ENCODE results near the gene HYKK.
"Not testable (repeated sequence)": the region's sequence is repeated elsewhere in the genome, so short reads cannot be mapped to it uniquely, and the experiment has no call there.

The HYKK gene

DNA sequence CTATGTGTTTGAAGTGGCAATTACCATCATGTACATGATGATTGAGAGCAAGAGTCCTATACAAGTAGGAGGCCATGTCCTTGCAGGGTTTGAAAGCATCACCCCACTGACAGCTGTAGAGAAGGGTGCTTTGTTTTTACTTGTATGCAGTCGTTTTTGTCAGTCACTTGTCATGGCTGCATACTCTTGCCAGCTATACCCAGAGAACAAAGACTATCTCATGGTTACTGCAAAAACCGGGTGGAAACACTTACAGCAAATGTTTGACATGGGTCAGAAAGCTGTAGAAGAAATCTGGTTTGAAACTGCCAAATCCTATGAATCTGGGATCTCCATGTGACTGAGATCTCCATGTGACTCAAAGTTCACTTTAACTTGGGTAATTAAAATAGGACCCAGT is 26.0 kb downstream of the HYKK start:
- no peak overlapping the region for H3K27ac ChIP-seq (replicated peaks)
- DNase-seq (ENCODE audit: low read depth in 1 of 2, low spot score in 1 of 2), result no peak
- no peak overlapping the region for H3K4me3 ChIP-seq (replicated peaks; ENCODE audit: insufficient read depth, low read length)
- H3K27me3 ChIP-seq (ENCODE audit: insufficient read depth, poor library complexity, severe bottlenecking), result no peaks in the 10 kb centered on the region
- TF ChIP-seq, protein P1, sequence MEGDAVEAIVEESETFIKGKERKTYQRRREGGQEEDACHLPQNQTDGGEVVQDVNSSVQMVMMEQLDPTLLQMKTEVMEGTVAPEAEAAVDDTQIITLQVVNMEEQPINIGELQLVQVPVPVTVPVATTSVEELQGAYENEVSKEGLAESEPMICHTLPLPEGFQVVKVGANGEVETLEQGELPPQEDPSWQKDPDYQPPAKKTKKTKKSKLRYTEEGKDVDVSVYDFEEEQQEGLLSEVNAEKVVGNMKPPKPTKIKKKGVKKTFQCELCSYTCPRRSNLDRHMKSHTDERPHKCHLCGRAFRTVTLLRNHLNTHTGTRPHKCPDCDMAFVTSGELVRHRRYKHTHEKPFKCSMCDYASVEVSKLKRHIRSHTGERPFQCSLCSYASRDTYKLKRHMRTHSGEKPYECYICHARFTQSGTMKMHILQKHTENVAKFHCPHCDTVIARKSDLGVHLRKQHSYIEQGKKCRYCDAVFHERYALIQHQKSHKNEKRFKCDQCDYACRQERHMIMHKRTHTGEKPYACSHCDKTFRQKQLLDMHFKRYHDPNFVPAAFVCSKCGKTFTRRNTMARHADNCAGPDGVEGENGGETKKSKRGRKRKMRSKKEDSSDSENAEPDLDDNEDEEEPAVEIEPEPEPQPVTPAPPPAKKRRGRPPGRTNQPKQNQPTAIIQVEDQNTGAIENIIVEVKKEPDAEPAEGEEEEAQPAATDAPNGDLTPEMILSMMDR (IDR thresholded peaks at IDR 0.05; ENCODE audit: insufficient read depth, low read length), result no peak
- TF ChIP-seq, protein P2, sequence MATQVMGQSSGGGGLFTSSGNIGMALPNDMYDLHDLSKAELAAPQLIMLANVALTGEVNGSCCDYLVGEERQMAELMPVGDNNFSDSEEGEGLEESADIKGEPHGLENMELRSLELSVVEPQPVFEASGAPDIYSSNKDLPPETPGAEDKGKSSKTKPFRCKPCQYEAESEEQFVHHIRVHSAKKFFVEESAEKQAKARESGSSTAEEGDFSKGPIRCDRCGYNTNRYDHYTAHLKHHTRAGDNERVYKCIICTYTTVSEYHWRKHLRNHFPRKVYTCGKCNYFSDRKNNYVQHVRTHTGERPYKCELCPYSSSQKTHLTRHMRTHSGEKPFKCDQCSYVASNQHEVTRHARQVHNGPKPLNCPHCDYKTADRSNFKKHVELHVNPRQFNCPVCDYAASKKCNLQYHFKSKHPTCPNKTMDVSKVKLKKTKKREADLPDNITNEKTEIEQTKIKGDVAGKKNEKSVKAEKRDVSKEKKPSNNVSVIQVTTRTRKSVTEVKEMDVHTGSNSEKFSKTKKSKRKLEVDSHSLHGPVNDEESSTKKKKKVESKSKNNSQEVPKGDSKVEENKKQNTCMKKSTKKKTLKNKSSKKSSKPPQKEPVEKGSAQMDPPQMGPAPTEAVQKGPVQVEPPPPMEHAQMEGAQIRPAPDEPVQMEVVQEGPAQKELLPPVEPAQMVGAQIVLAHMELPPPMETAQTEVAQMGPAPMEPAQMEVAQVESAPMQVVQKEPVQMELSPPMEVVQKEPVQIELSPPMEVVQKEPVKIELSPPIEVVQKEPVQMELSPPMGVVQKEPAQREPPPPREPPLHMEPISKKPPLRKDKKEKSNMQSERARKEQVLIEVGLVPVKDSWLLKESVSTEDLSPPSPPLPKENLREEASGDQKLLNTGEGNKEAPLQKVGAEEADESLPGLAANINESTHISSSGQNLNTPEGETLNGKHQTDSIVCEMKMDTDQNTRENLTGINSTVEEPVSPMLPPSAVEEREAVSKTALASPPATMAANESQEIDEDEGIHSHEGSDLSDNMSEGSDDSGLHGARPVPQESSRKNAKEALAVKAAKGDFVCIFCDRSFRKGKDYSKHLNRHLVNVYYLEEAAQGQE (IDR thresholded peaks at IDR 0.05; ENCODE audit: insufficient replicate concordance, low read depth), result no peak
- TF ChIP-seq GABPA (IDR thresholded peaks at IDR 0.05; ENCODE audit: low read depth) (no peak), SPI1 (IDR thresholded peaks at IDR 0.05; ENCODE audit: borderline replicate concordance, low read depth) (no peak), POLR2AphosphoS5 (IDR thresholded peaks at IDR 0.05; ENCODE audit: low read depth) (no peak)

DNA sequence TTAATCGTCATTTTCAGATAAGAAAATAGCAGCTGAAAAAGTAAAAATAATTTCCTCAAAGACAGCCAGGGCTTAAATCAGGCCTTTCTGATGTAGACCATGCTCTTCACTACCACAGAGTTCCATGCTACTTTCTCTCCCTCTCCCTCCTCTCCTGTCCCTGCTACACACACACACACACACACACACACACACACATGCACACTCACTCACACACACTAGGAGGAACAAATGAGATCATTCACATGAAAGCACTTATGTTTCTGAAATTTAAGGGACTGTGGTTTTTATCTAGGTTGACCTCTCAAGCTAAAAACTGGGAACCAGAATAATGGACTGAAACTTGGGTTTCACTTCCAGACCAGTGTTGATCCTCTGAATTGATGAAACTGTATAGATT is 28.8 kb downstream of the HYKK start:
- no peaks in the 10 kb centered on the region for H3K27me3 ChIP-seq (ENCODE audit: insufficient read depth, poor library complexity, severe bottlenecking)
- DNase-seq (ENCODE audit: low read depth in 1 of 2, low spot score in 1 of 2), result no peak
- TF ChIP-seq, protein P1 (IDR thresholded peaks at IDR 0.05; ENCODE audit: insufficient read depth, low read length), result no peak
- TF ChIP-seq SPI1 (IDR thresholded peaks at IDR 0.05; ENCODE audit: borderline replicate concordance, low read depth), result no peak
- no peak overlapping the region for H3K27ac ChIP-seq (replicated peaks)
- H3K4me3 ChIP-seq (replicated peaks; ENCODE audit: insufficient read depth, low read length), result no peak overlapping the region

DNA sequence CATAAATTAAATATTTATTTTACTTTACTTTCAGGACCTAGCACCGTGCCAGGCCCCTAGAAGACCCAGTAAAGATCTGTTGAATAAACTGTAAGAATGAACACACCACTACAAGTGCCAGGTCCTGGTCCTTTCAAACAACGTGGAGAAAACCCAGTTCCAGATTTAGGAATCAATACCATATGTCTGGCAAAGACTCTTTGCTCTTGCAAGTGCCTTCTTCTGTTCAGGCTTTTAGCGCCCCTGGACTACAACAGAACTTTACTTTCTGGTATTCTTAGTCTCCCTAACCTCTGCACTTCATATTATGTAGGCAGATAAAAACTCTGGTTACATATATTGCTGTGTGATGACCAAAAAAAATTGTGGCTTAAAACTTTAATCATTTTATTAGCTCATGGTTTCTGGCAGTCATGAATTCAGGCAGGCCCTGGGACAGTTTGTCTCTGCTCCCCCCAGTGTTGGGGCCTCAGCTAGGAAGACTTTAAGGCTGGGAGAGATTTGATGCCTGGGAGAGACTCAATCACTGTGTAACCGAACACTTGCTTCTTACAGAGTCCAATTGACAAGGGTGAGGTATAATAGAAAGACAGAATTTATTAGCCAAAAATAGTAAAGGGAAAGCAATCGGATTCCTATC is 30.0 kb downstream of the HYKK start:
- no peak overlapping the region for H3K4me3 ChIP-seq (replicated peaks; ENCODE audit: insufficient read depth, low read length)
- no peaks in the 10 kb centered on the region for H3K27me3 ChIP-seq (ENCODE audit: insufficient read depth, poor library complexity, severe bottlenecking)
- DNase-seq (ENCODE audit: low read depth in 1 of 2, low spot score in 1 of 2), result no peak
- TF ChIP-seq POLR2AphosphoS5 (IDR thresholded peaks at IDR 0.05; ENCODE audit: low read depth), result no peak
- TF ChIP-seq, protein P1 (IDR thresholded peaks at IDR 0.05; ENCODE audit: insufficient read depth, low read length), result no peak
- TF ChIP-seq SPI1 (IDR thresholded peaks at IDR 0.05; ENCODE audit: borderline replicate concordance, low read depth), result no peak
- no peak for TF ChIP-seq GABPA (IDR thresholded peaks at IDR 0.05; ENCODE audit: low read depth)
- H3K27ac ChIP-seq (replicated peaks), result no peak overlapping the region

DNA sequence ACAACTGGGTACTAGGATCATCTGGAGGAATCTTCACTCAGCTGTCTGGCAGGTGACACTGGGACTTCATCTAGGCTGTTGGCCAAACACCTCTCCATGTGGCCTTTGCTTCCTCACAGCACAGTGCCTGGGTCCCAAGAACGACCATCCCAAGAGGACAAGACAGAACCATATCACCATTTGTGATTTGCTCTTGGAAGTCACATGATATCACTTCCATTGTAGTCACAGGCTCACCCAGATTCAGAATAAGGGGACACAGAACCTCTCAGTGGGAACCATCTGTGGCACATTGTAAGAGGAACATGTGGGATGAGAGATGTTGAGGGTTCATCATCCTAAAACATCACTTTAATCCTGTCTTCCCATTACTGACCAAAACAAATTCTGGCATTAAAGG is 31.0 kb downstream of the HYKK start:
- Histone ChIP-seq H3K27ac (replicated peaks) (no peak overlapping the region), H3K4me3 (replicated peaks; ENCODE audit: insufficient read depth, low read length) (no peak overlapping the region), H3K27me3 (ENCODE audit: insufficient read depth, poor library complexity, severe bottlenecking) (no peaks in the 10 kb centered on the region)
- DNase-seq (ENCODE audit: low read depth in 1 of 2, low spot score in 1 of 2), result no peak
- no peak for TF ChIP-seq POLR2AphosphoS5 (IDR thresholded peaks at IDR 0.05; ENCODE audit: low read depth)
- no peak for TF ChIP-seq SPI1 (IDR thresholded peaks at IDR 0.05; ENCODE audit: borderline replicate concordance, low read depth)
- no peak for TF ChIP-seq GABPA (IDR thresholded peaks at IDR 0.05; ENCODE audit: low read depth)
- TF ChIP-seq, protein P2 (IDR thresholded peaks at IDR 0.05; ENCODE audit: insufficient replicate concordance, low read depth), result no peak
- TF ChIP-seq, protein P1 (IDR thresholded peaks at IDR 0.05; ENCODE audit: insufficient read depth, low read length), result no peak

DNA sequence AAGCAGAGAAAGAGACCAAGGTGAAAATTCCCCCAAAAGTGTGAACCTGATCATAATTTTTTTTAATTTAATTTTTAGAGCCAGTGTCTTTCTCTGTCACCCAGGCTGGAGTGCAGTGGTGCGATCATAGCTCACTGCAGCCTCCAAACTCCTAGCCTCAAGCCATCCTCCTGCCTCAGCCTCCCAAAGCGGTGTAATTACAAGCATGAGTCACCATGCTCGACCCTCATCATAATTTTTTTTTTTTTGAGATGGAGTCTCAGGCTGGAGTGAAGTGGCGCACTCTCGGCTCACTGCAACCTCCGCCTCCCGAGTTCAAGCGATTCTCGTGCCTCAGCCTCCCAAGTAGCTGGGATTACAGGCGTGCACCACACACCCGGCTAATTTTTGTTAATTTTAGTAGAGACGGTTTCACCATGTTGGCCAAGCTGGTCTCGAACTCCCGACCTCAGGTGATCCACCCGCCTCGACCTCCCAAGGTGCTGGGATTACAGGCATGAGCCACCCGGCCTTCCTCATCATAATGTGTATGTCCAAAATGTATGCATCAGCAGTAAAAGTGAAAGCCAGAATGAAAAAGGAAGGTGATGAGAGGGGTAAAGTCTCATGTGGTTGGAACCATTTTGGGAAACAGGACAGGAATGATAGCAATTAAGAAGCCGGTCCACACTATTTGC is 32.2 kb downstream of the HYKK start:
- not testable (repeated sequence) for H3K27me3 ChIP-seq (ENCODE audit: insufficient read depth, poor library complexity, severe bottlenecking); DNase-seq (ENCODE audit: low read depth in 1 of 2, low spot score in 1 of 2)
- H3K27ac ChIP-seq (replicated peaks), result peak overlapping the region; percentile 94
- peak overlapping the region; percentile 88 for H3K4me3 ChIP-seq (replicated peaks; ENCODE audit: insufficient read depth, low read length)
